Activated CD4-positive, alpha-beta T cell treated with anti-CD3 and anti-CD28 coated beads, Interleukin-2, Interleukin-6, amounts not matched to agents 100 ng/mL and 50 ng/mL, durations not matched to agents 16 hours and 8 hours (primary cell): ENCODE results near the gene IBA57.
"Not testable (repeated sequence)": the region's sequence is repeated elsewhere in the genome, so short reads cannot be mapped to it uniquely, and the experiment has no call there.

Experiments
- DNase-seq: peaks from one replicate; pipeline ENCODE4 v3.0.0-alpha.2; 2020

IBA57 gene

GRCh38 chr1:228174482-228175315 lies 9.1 kb downstream of the IBA57 start:
- peak; percentile 31 for DNase-seq

GRCh38 chr1:228175316-228176023 lies 9.9 kb downstream of the IBA57 start:
- no peak for DNase-seq

- no peak for DNase-seq
Measured at GRCh38 chr1:228176024-228176395, 10.4 kb downstream of the IBA57 start.

- DNase-seq, result no peak
Measured at GRCh38 chr1:228176461-228177182, 11.0 kb downstream of the IBA57 start.

GRCh38 chr1:228177183-228177475 lies 11.5 kb downstream of the IBA57 start:
- DNase-seq, result no peak

- no peak for DNase-seq
Measured at GRCh38 chr1:228177721-228178710, 12.4 kb downstream of the IBA57 start.

GRCh38 chr1:228178737-228179684 lies 13.4 kb downstream of the IBA57 start:
- DNase-seq, result no peak

- DNase-seq, result no peak
Measured at GRCh38 chr1:228180271-228180958, 14.8 kb downstream of the IBA57 start.

- no peak for DNase-seq
Measured at GRCh38 chr1:228180959-228181644, 15.5 kb downstream of the IBA57 start.

- DNase-seq, result no peak
Measured at GRCh38 chr1:228181645-228182034, 16.0 kb downstream of the IBA57 start.

- no peak for DNase-seq
Measured at GRCh38 chr1:228182296-228183030, 16.9 kb downstream of the IBA57 start.

GRCh38 chr1:228184152-228184551 lies 18.5 kb downstream of the IBA57 start:
- no peak for DNase-seq

- DNase-seq, result peak; percentile 36
Measured at GRCh38 chr1:228185641-228185965, 20.0 kb downstream of the IBA57 start.

GRCh38 chr1:228188249-228188648 lies 22.6 kb downstream of the IBA57 start:
- DNase-seq, result not testable (repeated sequence)

- DNase-seq, result no peak
Measured at GRCh38 chr1:228190182-228190581, 24.6 kb downstream of the IBA57 start.

GRCh38 chr1:228190778-228191177 lies 25.2 kb downstream of the IBA57 start:
- no peak for DNase-seq

GRCh38 chr1:228194436-228194835 lies 28.8 kb downstream of the IBA57 start:
- DNase-seq, result no peak

- no peak for DNase-seq
Measured at GRCh38 chr1:228194921-228195812, 29.6 kb downstream of the IBA57 start.
